Measurements from ENCODE around the gene DHFR2.
A peak's percentile ranks its signal among the peaks of the same experiment; 100 is the strongest.
"Not testable (repeated sequence)": the region's sequence is repeated elsewhere in the genome, so short reads cannot be mapped to it uniquely, and the experiment has no call there.

Gene DHFR2

DNA sequence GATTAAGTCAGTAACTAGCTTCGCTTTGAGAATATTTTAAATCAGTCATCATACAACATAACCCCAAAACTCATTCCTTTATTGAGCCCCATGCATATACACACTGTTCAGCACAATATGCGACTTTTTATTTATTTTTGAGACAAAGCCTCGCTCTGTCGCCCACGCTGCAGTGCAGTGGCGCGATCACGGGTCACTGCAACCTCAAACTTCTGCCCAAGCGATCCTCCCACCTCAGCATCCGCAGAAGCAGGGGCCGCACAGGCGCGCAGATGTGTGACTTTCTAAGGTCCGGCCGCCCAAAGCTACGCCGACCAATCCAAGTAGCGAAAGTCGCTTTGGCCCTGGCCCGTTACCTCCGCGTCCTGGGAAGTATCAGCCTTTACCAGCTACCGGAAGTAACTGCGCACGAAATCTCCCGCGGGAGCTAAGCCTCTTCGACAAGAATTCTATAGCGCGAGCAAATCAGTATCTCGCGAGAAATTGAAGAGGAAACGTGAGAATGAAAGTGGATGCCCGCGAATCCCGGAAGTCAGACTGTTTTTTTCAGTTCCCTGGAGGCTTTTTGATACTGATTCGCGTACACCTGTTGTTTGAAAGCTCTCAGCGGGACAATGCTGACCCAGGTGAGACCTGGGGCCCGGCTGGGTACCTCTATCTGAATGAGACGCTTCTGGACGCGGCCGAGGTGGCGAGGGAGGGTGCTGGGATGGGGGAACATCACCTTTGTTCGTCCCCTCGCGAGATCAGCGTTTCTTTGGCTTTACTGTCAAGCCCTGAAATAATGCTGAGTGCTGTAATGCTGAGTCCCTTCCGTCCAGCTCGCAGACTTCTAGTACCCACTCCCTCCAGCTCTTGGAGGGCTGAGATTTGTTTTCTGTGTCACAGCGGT, at the start of gene DHFR2, which contains the start of gene NSUN3:
Gene DHFR2, minus strand, starts transcription at position 404 of the 892 bp plus-strand sequence. CDS start 1,405 bp downstream, outside the sequence.
Gene NSUN3, plus strand, starts transcription at position 549 of the 892 bp plus-strand sequence. Its CDS starts 66 bp downstream, at position 615.
- DNase-seq = peak; percentile 98

- no peak for DNase-seq
Measured at GRCh38 chr3:94110854-94111253, 48.1 kb upstream of the DHFR2 start.

DNA sequence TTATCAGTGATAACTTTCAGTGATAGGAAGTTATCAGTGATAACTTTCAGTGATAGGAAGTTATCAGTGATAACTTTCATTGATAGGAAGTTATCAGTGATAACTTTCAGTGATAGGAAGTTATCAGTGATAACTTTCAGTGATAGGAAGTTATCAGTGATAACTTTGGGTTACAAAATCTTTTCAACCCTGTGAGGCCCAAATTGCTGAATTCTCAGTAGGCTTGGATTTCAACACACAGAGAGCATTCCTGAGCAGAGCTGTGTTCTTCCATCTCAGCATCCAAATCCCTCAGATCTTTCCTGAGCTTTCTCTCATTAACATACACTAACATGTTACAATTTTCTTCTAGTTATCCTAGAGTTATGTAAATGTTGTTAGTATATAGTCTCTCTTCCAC, 47.5 kb upstream of the DHFR2 start:
- DNase-seq = not testable (repeated sequence)

DNA sequence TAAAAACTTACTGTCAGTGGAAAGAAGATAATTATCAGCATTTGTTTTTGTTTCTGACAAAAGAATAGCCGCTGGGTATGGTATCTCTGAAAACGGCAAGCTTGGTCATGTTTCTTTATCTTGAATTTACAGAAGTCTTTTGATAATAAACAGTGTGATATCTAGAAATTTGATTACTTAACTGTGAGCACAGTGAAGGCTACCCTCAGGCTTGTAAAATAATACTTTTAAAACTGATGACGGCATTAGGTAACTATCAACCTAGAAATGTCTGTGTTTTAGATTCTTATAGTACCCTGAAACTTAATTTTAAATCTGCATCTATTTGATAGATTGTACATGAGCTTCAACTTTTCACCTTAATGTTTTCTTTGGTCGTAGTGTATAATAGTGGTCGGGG, 43.6 kb upstream of the DHFR2 start:
- no peak for DNase-seq

DNA sequence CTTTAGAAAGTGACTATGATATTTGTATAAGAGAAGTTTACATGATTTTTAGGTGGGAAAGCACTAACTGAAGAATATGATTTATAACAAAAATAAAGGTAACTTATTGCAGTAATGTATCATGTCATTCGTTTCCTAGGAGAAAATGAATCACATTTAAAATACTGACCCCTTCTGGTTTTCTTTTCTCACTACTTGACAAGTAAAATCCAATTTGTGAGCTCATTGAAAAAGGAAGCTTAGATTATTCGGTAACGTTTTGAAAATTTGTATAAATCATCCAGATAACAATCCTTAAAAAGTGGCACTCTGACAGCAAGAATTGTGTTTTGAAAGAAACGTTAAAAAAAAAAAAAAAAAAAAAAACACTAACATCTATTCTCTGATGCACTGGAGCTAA, 39.1 kb upstream of the DHFR2 start:
- DNase-seq = no peak

GRCh38 chr3:94099311-94099710, 36.6 kb upstream of the DHFR2 start:
- DNase-seq = no peak

DNA sequence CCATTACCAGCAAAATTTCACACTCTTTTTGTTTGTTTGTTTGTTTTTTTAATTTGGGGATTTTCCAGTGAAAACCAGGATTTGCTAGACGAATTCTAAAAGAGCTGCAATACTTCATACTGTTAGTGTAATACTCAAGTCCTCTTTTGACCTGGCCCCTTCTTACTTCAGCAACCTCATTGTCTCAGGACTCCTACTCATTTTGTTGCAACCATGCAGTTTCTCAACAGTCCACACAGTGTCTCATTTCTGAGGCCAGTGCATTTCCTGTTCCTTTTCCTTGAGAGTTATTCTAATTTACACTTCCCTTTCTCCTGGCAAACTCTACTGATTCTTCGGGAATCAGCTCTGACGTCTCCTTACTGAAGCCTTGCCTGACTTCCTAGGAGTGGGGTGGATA, 35.7 kb upstream of the DHFR2 start:
- DNase-seq = no peak

GRCh38 chr3:94095111-94095510, 32.4 kb upstream of the DHFR2 start:
- DNase-seq = no peak

GRCh38 chr3:94093151-94093550, 30.4 kb upstream of the DHFR2 start:
- no peak for DNase-seq

DNA sequence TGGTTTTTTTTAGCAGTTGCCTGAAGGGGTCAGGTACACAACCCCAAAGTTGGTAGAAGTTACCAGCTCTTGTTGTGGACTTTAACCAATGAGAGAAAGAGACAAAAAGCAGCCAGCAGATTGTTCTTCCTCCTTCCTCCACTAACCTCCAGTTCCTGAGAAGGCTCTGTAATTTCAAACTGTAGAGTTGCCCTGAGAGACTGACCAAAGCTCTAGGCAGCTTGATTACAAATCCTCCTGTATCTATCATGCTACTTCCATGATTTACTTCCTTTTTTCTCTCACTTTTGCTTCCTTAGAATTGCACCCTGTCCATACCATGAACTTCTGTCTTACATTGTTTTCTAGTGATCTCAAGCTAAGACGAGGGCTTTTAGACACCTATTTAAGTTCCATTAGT, 29.4 kb upstream of the DHFR2 start:
- no peak for DNase-seq

GRCh38 chr3:94089126-94089525, 26.4 kb upstream of the DHFR2 start:
- DNase-seq = no peak

DNA sequence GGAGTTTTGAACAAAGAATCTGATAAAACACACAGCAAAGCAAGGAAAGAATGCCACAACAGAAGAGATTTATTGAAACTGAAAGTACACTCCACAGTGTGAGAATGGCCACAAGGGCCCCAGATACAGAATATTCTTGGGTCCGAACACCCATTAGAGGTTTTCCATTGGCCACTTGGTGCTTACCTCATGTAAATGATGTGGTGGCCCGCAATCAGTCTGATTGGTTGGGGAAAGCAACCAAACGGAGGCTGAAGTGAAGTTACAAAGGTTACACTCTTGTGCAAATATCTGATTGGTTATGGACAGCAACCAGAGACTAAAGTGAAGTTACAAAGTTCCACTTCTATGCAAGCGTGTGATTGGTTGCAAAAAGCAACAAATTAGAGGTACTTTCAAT, 20.5 kb upstream of the DHFR2 start:
- DNase-seq = no peak

DNA sequence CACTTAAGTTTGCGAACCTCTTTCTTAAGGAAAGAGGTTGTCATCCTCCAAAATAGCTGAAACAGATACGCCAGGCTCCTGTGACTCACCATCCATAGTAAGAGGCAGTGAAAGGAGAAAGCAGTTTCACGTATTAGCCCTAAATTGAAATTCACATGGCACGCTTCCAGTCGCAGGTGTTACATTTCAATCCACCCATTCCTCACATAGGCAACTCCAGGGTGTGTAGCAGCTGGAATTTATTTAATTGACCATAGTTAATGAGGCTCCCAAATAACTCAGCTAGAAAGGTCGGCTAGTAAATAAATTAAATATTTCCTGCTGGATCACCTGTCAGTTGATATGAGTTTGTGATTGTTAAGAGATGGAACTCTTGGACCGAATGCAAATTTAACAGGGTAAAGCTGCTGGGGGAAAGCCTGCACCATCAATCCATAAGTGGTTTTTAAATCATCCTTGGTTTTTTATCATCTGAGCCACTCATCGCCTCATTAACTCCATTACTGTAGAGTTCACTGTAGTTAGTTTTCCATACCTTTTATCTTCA, 19.7 kb upstream of the DHFR2 start:
- DNase-seq = no peak

DNA sequence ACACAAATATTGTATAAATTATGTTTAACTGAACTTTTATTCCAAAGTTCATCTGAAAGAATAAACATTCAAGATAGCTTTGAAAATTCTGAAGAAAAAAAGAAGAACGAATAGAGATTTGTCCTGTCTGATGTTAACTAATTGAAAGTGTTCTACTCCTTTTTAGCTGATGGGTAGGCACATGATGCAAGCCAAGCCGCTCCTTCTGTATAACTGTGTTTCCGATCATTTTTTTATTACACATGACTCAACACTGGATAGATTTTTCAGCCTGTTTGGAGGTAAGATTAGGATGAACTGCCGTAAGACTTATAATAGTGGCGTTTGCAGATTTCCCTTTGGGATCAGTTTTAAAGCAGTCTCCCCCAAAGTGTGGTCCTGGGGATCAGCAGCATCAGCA, 19.2 kb upstream of the DHFR2 start:
- DNase-seq = no peak

- DNase-seq = not testable (repeated sequence)
Measured at GRCh38 chr3:94080552-94080951, 17.8 kb upstream of the DHFR2 start.

DNA sequence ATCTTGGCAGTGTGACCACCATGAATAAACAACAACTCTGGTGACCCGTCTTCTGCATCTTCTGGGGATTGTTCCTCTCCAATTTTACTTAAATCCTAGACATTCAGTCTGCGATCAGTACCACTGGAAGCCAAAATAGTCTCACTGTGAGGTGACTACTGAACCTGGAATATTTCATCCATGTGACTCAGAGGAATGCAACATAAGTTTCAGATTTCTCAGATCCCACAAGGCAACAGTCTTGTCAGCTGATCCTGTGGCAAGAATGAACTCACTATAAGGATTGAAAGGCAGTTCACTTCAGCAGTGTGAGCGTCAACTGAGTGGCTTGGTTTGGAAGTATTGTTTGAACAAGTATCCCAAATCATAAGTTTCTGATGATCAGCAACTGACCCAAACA, 13.3 kb upstream of the DHFR2 start:
- no peak for DNase-seq

- no peak for DNase-seq
Measured at GRCh38 chr3:94071713-94072284, 9.1 kb upstream of the DHFR2 start.

GRCh38 chr3:94070341-94070911, 7.7 kb upstream of the DHFR2 start:
- DNase-seq = no peak

DNA sequence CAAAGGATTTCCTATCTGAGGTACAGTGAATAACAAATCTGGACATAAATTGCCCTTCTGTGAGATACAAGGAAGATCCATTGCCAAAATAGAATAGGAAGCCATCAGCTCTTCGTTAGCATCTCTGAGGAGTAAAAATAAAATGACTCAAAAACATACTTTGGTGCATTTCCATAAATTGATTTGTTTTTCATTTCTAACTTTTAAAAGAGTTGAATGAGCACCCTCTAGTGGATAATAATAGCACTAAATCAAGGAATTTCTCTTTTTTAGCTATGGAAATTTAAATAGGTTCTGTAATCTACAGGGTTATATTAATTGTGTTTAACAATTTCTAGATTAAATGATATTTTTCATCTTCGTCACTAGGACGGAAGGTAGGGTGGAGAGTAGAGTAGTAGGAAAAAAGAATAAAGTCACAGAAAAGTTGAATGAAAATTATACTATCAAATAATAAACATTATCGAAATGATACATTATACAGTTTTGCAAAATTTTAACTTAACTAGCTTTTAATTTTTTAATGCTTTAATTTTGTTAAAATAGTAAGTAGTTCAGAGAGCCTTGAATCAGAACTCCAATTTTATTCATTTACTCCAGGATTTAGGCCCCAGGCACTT, 6.6 kb upstream of the DHFR2 start:
- no peak for DNase-seq

DNA sequence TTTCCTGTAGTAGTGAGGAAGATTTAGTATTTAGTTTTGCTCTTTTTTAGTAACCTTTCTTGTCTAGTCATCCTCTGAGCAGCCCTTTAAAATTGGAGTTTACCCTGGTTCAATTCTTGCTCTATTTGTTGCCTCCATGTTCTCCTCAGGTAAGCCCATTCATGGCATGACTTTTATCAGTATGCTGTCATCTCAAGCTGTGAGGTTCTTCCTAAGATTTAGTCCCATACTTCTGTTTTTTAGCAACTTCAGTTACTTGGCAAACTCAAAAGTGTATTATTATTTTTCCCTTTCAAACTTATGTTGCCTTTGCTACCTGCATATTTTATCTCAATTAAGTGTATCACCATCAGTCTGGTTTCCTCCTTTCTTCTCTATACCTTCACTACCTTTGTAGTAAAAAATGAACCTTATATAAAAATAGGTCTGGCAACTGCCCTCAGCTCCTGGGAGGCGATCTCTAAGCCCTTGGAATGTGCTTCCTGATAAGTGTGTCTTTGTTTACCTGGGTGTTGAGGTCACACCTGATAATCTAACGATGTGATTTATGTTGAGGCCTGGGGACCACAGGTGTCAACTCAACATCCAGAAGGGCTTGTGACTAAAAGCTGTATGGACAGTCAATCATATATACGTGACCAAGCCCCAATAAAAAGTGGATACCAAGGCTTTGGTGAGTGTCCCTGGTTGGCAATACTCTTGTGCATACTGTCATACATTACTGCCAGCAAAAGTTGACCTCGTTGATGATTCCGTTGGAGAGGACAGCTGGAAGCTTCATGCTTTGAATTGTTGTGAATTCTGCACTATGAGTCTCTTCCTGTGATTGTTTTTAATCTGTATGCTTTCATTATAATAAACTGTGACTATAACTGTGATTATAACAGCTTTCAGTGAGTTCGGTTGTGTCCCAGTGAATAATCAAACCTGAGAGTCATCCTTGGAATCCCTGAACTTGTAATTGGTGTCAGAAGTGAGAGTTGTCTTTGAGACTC, 4.1 kb upstream of the DHFR2 start:
- no peak for DNase-seq

DNA sequence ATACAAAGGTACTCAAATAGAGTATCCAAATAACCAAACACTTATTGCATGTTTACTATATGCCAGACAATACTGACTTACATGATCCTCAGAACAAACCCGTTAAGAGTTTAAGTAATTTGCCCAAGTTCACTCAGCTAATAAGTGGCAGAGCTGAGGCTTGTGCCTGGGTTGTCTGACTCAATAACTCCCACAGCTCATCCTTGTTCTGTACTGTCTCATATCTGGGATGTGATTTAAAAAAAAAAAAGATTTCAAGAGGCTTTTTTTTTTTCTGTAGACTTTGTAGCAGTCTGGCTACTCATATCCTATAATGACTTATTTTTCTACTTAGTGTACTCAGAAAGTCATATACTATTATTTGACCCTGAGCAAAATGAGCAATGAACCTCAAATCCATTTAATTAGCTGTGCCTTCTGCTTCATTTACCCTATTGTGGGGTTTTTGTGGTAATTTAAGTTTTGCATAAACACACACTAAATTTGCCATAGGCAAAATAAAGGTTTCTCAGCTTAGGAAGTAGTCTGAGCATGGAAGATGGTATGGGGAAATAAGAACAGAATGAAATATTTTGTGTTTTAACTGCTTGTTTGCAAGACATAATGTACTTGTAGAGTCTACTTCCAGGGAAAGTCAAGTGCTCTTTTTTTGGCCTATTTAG, 3.2 kb upstream of the DHFR2 start:
- no peak for DNase-seq

Data from islet precursor cell (in vitro differentiated cells).